Measurements from ENCODE around the gene MAST4.

Gene MAST4

GRCh38 chr5:66697796-66698564 lies 101.8 kb downstream of the MAST4 start:
- no peak for DNase-seq (ENCODE audit: low read depth in 2 of 2)

GRCh38 chr5:66701244-66701643 lies 105.1 kb downstream of the MAST4 start:
- DNase-seq (ENCODE audit: low read depth in 2 of 2): no peak

DNA sequence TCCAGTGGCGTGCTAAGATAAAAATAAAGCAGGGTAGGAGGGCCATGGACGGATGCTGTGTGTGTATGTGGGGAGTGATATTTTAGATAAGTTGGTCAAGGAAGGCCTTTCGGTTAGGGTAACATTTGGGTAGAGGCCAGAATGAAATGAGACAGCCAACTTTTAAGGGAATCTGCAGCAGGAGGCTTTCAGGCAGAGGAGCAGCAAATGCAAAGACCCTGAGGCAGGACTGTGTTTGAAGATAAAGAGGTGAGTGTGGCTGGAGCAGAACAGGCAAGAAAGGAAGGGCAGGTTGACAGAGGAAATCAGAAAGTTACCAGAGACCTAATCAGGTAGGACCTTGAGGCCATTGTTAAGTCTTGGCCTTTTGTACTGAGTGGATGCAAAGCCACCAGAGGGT lies 106.2 kb downstream of the MAST4 start:
- no peak for DNase-seq (ENCODE audit: low read depth in 2 of 2)

DNA sequence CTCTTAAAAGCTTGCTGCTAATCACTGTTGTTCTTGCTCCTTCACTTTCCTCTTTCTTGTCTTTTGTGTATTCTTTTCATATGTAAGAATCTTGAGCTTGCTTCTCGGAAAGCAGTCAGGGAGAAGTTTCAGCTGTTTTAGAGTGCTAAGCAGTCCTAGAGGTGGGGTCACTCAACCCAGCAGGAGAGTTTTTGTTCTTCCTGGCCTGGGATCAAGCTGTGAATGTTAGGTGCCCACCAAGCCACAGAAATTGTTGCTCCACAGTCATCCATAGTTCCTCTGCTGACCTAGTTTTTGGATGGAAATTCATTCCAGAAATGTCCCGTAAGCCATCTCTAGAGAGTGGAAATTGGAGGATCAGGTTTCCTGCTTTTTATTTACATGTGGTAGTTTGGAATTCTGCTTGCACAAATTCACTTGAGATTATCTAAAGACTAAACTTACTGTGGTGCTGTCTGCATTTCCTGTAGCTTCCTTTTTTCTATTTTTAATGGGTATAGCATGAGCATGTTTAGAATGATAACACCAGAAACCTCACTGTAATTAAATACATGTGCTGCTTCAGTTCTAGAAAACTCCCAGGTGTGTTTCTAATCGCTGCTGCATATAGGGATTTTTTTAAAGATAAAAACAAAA lies 108.7 kb downstream of the MAST4 start:
- no peak for DNase-seq (ENCODE audit: low read depth in 2 of 2)

- no peak for DNase-seq (ENCODE audit: low read depth in 2 of 2)
Measured at GRCh38 chr5:66708368-66708767, 112.2 kb downstream of the MAST4 start.

DNA sequence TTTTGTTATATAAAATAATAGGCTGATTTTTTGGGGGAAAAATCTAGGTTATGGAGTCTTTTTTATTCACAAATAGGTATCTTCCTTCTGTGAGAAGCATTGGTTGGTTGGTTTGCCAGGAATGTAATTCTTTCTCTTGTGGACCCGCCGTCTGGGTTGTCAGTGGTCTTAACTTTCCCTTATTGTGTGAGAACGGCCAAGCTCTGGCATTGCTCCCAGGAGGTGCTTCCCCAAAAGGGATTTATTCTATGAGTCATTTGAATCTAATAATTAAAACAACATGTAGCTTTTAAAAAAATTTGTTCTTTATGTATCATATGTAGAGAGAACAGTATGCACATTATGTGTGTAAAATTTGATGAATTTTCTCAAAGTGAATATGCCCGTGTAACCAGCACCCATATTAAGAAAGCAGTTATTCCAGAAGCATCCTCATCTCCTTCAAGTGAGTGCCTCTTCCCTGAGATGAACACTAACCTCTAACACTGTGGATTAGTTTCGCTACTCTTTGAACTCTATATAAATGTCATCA lies 114.4 kb downstream of the MAST4 start:
- DNase-seq (ENCODE audit: low read depth in 2 of 2): no peak

GRCh38 chr5:66713998-66714397 lies 117.8 kb downstream of the MAST4 start:
- no peak for DNase-seq (ENCODE audit: low read depth in 2 of 2)

GRCh38 chr5:66717455-66718373 lies 121.5 kb downstream of the MAST4 start:
- no peak for DNase-seq (ENCODE audit: low read depth in 2 of 2)

DNA sequence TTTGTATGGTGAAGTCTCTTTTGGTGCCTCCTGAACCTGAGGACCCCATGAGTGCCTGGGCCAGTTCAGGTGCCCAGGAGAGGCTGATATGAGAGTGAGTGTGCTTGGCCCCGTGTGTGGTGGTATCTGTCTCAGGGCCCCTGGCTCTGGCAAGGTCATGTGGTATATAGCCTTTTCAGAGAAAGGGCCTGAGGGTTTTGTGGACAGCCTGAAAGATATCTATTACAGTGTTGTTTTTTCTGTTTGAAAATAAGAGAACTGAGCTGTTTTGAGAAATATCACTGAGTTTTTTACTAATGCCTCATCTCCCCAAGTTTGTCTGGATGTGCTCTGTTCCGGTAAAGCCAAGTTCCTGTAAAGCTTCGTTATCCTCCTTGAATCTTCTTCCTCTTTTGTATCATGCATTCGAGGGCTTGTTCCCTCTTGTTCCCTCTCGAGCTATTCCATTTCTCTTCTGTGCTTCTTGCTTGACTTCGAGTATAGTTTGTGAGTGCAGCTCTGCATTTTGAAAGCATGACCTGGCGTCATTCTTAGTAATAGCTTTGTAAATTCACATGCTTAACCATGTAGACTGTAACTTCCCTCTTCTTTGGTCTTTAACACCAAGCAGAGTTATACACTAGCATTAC lies 122.3 kb downstream of the MAST4 start:
- DNase-seq (ENCODE audit: low read depth in 2 of 2): no peak

DNA sequence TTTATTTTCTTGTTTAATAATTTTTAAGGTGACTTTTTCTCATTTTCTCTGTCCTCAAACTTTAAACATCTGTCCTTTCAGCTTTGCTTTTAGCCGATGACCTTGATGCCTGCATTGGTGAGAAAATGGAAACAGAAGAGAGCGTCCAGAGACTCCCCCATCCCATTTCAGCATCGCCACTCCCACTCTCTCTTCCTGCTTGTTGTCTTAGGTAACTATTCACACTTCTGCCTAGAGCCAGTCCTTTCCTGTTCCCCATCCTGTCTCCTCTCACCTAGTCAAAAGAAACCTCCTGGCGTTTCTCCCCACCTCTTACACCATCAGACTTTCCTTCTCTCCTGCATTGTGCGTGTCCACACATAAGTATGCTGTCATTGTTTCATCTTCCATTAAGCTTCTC lies 124.6 kb downstream of the MAST4 start:
- no peak for DNase-seq (ENCODE audit: low read depth in 2 of 2)

GRCh38 chr5:66722686-66723085 lies 126.5 kb downstream of the MAST4 start:
- no peak for DNase-seq (ENCODE audit: low read depth in 2 of 2)

DNA sequence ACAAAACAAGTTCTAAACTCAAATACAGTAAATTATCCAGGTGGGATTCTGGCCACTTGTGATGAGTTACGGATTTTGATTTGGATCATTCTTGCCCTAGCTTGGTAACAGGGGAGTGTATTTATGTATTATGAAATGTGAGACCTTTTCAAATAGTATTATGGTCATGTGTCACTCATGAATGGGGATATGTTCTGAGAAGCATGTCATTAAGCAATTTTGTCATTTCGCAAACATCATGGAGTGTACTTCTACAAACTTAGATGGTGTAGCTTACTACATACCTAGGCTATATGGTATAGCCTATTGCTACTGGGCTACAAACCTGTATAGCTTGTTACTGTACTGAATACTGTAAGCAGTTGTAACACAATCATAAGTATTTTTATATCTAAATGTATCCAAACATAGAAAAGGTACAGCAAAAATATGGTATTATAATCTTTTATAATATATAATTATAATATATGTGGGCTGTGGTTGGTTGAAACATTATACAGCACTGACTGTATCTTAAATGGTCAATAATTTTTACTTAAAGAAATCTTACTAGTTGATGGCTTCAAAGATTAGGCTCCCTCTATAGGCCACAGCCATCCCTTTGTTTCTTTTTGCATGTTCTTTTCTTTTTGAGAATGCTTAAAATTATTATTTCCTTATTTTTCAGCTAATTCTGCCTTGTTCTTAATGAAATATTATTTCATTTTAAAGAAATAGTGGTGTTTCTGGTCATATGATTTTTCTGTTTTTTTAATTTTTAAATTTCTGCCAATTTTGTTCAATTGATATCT lies 128.4 kb downstream of the MAST4 start:
- no peak for DNase-seq (ENCODE audit: low read depth in 2 of 2)

- DNase-seq (ENCODE audit: low read depth in 2 of 2): no peak
Measured at GRCh38 chr5:66727630-66728029, 131.4 kb downstream of the MAST4 start.

GRCh38 chr5:66728049-66728448 lies 131.9 kb downstream of the MAST4 start:
- no peak for DNase-seq (ENCODE audit: low read depth in 2 of 2)

DNA sequence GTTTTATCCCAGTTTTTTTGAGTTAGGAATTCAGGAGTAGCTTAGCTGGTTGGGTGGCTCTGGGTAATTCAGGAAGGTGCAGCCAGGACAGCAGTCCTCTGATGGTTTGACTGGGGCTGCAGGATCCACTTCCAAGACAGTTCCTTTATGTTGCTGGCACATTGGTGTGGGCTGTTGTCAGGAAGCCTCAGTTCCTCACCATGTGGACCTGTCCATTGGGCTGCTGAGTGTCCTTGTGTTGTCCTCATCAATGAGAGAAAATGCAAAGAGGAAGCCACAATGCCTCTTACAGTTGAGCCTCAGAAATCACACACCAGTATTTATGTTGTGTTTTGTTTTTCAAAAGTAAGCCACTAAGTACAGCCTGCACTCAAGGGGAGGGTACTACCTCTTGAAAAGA lies 140.9 kb downstream of the MAST4 start:
- no peak for DNase-seq (ENCODE audit: low read depth in 2 of 2)

DNA sequence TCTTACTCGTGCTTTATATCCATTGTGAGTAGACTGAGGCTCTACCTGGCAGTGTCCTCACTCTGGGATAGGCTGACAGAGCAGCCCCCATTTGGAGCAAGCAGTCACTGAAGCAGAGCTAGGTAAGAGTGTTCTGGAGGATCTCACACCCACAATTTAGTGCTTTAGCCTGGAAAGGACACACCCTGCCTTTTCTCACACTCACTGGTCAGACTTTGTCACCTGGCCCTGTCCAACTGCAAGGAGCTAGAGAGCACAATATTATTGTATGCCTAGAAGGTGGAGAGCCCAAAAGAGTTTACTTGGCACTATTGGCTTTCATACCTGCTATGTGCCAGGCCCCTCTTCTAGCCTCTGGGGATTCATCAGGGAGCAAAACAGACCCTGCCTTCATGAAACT lies 141.9 kb downstream of the MAST4 start:
- DNase-seq (ENCODE audit: low read depth in 2 of 2): no peak

DNA sequence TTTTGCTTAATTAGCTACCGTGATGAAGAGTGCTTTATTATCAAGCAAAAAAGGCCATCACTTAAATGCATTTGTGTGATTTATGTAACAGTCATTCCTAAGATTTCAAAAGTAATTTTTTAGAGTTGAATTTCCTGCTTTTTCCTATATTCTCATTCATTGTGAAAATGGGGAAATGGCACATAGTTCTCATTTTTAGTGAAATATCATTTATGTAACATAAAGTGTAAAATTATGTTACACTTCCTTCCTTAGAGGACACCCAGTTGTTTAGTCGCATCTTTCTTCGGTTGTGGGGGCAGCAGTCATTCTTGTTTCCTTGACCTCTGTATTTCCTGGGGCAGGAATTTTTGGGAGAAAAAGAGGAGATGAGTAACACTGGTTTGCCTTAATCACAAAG lies 142.8 kb downstream of the MAST4 start:
- no peak for DNase-seq (ENCODE audit: low read depth in 2 of 2)

- no peak for DNase-seq (ENCODE audit: low read depth in 2 of 2)
Measured at GRCh38 chr5:66739951-66740350, 143.8 kb downstream of the MAST4 start.

DNA sequence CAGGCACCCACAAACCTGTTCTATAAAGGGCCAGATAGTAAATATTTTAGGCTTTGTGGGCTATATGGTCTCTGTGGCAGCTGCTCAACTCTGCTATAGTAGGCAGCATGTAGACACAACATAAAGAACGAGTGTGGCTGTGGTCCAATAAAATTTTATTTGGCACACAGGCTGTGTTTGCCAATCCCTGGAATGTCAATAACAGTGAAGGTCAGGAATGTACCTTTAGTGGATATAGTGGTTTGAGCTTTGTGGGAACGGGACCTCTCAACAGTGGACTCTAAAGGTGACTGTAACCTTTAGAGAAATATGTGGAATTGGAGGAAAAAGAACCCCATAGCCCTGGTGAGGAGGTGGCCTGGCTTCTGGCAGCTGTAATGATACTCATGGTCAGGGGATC lies 145.2 kb downstream of the MAST4 start:
- no peak for DNase-seq (ENCODE audit: low read depth in 2 of 2)

DNA sequence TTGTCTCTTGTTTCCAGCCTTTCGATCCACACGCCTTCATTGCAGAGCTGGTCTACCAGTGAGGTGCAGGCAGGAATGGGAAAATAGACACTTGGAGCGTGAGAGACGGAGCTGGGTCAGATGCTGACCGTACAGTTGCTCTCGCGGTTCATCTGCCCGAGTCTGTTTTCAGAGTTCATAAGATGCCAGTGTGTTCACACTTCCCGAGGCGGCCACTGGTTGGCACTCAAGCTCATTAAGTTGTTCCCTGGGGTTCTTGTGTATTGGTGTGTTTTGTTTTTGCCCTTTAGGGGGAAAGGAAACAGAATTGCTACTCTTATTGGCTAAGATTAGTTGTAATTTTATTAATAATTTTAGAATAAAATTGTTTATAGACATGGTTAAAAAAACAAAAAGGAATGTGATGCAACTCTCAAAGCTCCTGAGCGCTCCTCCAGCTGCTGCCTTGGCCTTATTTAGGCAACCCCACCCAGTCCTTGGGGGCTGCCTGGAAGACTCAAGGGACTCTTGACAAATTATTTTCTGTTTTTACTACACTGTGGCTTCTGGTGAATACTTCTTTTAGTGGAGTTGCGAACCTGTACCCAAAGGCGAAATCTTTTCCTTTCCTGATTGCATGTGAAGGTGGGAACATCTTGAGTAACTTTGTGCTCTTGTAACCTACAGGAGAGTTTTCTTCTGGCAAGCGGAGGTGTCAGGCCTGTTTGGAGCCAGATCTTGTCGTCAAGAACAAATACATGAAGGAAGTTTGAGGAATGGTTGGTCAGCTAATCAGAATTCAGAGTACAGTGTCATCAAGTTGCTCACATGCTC lies 146.1 kb downstream of the MAST4 start:
- no peak for DNase-seq (ENCODE audit: low read depth in 2 of 2)
